Activated CD4-positive, alpha-beta memory T cell treated with anti-CD3 and anti-CD28 coated beads for 36 hours (primary cell): Measurements from ENCODE around the gene RIC3. TPM values are rescaled to one million over a fixed set of nuclear protein-coding genes. Genes with fewer than 3 reads are reported as not detected.

Source experiments
- CTCF ChIA-PET: fragments of 350-600 bp; sonication (Branson Sonifier 250); formaldehyde crosslinking; loops from one replicate; lab custom pipeline; 2021; ENCODE audit warnings: antibody characterized with exemption, inconsistent platforms; lab: Charles Lee
- POLR2A ChIA-PET: fragments of 350-600 bp; sonication (Branson Sonifier 250); formaldehyde crosslinking; loops from one replicate; lab custom pipeline; 2021; ENCODE audit warnings: antibody characterized with exemption; lab: Charles Lee
- DNase-seq: peaks from one replicate; pipeline ENCODE4 v3.0.0-alpha.2; 2020
- H3K27ac Mint-ChIP-seq: one replicate; pipeline ENCODE4 v1.8.0; 2021; ENCODE audit warnings: mixed read lengths
- H3K27me3 Mint-ChIP-seq: one replicate; pipeline ENCODE4 v1.8.0; 2021; ENCODE audit warnings: mixed read lengths
- H3K36me3 Mint-ChIP-seq: one replicate; pipeline ENCODE4 v1.8.0; 2021; ENCODE audit warnings: mixed read lengths
- H3K4me1 Mint-ChIP-seq: one replicate; pipeline ENCODE4 v1.8.0; 2021; ENCODE audit warnings: low read depth, mixed read lengths
- H3K4me3 Mint-ChIP-seq: one replicate; pipeline ENCODE4 v1.8.0; 2021; ENCODE audit warnings: mild to moderate bottlenecking, mixed read lengths
- H3K9me3 Mint-ChIP-seq: one replicate; pipeline ENCODE4 v1.8.0; 2021; ENCODE audit warnings: mixed read lengths
- intact Hi-C: fragments of 100-400 bp; cut with micrococcal nuclease; formaldehyde crosslinking; loops from one replicate; pipeline ENCODE4 v1.15.1; 2023
- total RNA-seq, 2 experiments: library from RNA; stranded (reverse); gene quantifications; one replicate each; pipeline ENCODE4 v1.2.3, GENCODE V29; 2021

The RIC3 gene
- total RNA-seq, 2 experiments from 2014 or later = 5.0 to 5.6 TPM

DNA sequence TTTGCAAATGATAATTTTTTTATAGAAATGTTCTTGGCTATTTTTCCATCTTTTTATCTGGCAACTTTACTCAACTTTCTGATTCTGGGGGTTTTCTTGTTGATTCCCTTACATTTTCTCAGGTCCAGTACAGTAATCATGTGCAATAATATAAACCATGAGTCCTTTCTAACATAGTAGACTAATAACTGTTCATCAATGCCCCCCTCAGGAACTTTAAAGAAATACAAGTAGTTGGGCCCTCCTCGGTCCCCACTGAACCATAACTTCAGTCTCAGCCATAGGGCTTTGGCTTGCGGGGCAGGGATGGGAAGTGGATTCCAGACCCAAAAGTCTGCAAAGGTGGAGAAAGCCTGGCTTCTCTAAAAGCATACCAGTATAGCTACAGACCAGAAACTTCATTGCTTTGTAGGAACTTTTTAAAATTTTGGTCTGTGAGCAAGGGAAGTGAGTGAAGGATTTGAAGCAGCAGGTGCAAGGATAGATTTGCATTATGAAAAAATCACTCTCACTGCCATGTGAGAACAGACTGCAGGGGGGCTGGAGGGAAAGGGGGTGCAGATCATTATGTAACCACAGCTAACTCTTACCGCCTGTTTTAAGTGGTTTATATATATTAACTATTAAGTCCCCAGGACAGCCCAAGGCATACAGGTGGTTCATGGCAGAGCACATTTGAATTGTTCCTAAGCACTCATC, 98.3 kb downstream of the RIC3 start:
- Mint-ChIP-seq H3K36me3 (no peaks in the 10 kb centered on the region), H3K27ac (no peak overlapping the region), H3K4me1 (peaks cover 4% of the 10 kb centered on the region), H3K4me3 (no peak overlapping the region), H3K9me3 (no peaks in the 10 kb centered on the region), H3K27me3 (peaks cover 10% of the 10 kb centered on the region)
- no peak for DNase-seq
- intact Hi-C loops = no loop called here
- POLR2A ChIA-PET = no interaction called here
- CTCF ChIA-PET = no interaction called here

DNA sequence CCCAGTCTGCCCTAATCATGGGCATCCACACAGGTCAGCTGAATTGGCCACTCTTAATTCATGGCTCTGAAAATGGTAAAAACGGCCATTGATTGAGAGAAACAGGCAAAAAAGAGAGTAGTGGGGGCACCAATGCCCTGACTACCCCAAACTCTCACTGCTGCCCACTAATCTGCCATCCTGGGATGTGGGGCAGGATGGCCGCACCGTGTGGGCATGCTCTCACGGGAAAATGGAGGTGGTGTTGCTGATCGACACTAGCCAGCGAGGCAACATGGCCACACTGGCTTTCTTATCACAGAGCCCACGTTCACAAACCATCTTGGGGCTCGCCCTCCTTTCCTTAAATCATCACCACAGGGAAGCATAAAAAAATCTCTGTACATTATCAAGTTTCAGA, 99.1 kb downstream of the RIC3 start:
- H3K4me3 Mint-ChIP-seq = no peak overlapping the region
- H3K36me3 Mint-ChIP-seq = no peaks in the 10 kb centered on the region
- no peaks in the 10 kb centered on the region for H3K4me1 Mint-ChIP-seq
- POLR2A ChIA-PET = no interaction called here
- H3K27me3 Mint-ChIP-seq = peaks cover 10% of the 10 kb centered on the region
- DNase-seq = no peak
- H3K9me3 Mint-ChIP-seq = no peaks in the 10 kb centered on the region
- intact Hi-C loops = no loop called here
- H3K27ac Mint-ChIP-seq = no peak overlapping the region
- CTCF ChIA-PET = no interaction called here

DNA sequence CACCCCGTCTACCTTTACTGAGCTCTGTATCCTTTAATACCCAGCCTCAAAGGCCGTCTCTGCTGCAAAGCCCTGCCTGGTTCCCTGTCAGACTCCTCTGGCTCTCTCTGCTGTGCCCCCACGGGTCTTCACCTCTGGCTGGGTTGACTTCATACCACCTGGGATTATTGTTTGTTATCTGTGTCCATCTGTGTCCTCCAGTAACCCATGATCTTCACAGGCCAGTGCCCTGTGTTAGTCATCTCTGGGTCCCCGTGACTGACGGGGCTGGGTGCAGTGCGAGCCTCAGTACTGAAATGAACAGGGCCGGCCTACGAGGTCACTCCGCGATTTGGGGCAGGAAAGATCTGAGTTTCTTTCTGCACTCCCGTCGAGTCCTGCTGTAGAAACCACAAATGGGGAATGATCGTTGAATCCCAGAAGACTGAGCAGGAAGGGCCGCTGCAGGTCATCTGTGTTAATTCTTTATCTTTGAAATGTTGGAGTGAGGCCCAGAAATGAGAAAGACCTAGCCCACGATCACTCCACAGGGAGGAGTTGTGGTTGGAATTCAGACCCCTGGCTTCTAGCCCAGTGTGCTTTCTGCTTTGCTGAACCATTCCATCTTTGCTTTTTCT, 100.1 kb downstream of the RIC3 start:
- Mint-ChIP-seq H3K27ac (no peak overlapping the region), H3K36me3 (no peaks in the 10 kb centered on the region), H3K9me3 (no peaks in the 10 kb centered on the region), H3K4me1 (no peaks in the 10 kb centered on the region), H3K4me3 (no peak overlapping the region), H3K27me3 (peaks cover 10% of the 10 kb centered on the region)
- ChIA-PET POLR2A (no interaction called here), CTCF (interaction anchor here (0.6 to 1.6 kb wide), 2 partner anchors 36 to 498 kb away, joined by 3 to 4 read pairs; no protein-coding TSS in a partner anchor)
- intact Hi-C loops = no loop called here
- DNase-seq = no peak

DNA sequence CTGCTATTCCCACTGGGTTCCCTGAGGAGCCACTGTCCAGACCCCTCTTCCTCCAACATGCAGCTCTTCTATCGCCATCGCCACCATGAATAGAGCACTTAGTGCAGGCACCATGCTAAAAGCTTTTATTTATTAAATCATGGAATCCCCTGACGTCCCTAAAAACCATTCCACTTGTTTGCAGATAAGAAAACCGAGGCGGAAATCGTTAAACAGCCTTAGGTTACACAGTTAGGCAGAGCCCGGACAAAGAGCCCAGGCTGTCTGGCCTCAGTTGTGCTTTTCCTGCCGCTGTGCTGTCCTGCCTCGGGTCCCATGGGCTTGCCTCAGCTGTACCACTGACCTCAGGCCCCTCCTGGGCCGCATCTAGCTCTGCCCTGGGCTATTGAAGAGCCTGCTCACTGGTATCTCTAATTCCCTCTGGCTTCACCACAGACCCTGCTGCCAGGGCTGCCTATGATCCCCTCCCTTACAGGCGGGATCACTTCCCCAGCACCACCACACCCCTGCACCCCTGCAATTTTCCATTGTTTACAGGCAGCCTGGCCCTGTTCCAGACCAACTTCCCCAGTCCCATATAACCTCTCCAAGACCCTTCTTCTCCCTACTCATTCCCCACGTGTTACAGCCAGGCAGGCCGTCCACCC, 100.8 kb downstream of the RIC3 start:
- Mint-ChIP-seq H3K27ac (no peak overlapping the region), H3K9me3 (no peaks in the 10 kb centered on the region), H3K27me3 (peaks cover 10% of the 10 kb centered on the region), H3K36me3 (no peaks in the 10 kb centered on the region), H3K4me3 (no peak overlapping the region), H3K4me1 (no peaks in the 10 kb centered on the region)
- CTCF ChIA-PET = interaction anchor here (0.6 to 2.3 kb wide), 4 partner anchors 32 to 499 kb away, joined by 3 to 10 read pairs (median 4); no protein-coding TSS in a partner anchor
- POLR2A ChIA-PET = no interaction called here
- intact Hi-C loops = no loop called here
- DNase-seq = no peak

DNA sequence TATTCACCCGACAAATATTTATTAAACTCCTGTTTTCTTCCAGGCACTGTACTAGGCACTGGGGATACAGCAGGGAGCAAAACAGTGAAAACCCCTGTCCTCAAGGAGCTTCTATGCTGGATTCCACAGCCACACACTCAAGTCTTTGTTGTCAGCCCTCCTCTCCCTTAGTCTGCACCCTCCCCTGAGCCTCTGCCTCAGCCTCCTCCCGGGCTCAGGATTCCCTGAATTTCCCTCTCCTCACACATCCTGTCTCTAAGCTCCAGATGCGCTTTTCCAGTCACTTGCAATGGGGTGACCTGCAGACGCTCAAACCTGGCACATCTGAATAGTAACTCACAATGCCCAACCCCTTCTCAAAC, 101.3 kb downstream of the RIC3 start:
- Mint-ChIP-seq H3K4me1 (no peaks in the 10 kb centered on the region), H3K27ac (no peak overlapping the region), H3K27me3 (peaks cover 10% of the 10 kb centered on the region), H3K36me3 (no peaks in the 10 kb centered on the region), H3K4me3 (no peak overlapping the region), H3K9me3 (no peaks in the 10 kb centered on the region)
- intact Hi-C loops = no loop called here
- ChIA-PET CTCF (interaction anchor here (1.3 to 2.3 kb wide), 4 partner anchors 32 to 61 kb away, joined by 3 to 10 read pairs (median 4); no protein-coding TSS in a partner anchor), POLR2A (no interaction called here)
- no peak for DNase-seq

DNA sequence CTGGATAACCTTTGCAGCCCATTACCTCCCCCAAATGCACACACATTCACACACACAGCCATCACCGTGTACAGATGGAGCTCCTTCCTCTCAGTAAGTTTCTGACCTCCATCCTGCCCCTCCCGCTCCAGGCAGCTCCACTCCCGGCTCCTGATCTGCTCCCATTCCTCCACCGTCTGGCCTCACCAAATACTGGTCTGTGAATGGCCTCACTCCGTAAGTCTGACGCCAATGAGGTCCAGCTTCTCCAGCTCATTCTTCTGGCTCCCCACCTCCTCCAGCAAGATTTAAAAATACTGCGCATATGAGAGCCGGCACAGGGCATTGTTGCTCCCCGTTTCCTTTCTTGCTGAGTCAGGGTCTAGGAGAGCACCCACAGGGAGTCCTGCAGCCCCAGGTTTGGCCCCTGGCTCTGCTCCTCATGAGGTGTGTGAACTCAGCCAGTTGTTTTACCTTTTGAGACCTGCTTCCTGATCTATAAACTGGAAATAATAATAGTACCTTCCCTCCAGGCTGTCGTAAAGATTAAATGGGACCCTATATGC, 101.8 kb downstream of the RIC3 start:
- intact Hi-C loops = no loop called here
- no peak overlapping the region for H3K4me3 Mint-ChIP-seq
- no peaks in the 10 kb centered on the region for H3K4me1 Mint-ChIP-seq
- POLR2A ChIA-PET = no interaction called here
- no peak for DNase-seq
- H3K9me3 Mint-ChIP-seq = no peaks in the 10 kb centered on the region
- no peaks in the 10 kb centered on the region for H3K36me3 Mint-ChIP-seq
- peaks cover 8% of the 10 kb centered on the region for H3K27me3 Mint-ChIP-seq
- CTCF ChIA-PET = interaction anchor here (1.3 to 2.3 kb wide), 4 partner anchors 32 to 60 kb away, joined by 3 to 10 read pairs (median 4); no protein-coding TSS in a partner anchor
- no peak overlapping the region for H3K27ac Mint-ChIP-seq

DNA sequence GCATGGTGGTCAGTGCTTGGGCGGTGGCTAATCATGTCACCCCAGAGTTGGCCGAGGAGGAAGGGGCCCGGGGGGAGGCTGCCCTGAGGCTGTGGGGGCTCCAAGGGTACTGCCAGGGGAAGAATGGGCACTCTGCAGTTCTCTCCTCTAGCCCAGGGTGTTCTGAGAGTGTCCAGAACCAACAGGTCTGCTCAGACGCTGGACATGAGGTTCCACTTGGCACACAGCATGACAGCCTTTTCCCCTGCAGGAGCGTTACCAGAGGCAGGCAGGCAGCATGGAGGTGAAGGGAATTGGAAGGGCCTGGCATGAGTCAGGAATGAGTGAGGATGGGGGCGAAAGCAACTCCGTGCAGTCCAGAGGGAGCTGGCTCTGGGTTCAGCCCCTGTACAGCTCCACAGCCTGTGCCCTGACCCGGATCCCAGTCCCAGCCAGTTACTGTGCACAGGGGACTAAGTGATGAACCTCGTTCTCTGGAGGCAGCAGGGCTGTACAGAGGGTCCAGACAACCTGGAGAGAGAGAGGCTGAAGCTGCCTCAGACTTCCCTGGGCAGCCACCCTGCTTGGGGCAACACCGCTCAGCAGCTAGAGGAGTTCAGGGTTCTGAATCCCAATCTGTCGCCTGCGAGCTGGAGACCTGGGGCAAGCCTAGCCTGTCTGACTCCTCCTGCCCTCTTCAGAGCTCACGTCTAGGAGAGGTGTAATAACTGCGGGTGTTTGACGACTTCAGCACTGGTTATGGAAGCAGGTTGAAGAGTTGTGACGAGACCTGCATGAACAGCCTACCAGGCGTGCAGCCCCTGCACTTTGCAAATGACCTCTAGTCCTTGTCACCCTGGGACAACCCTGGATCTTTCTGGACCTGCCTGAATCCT, 102.6 kb downstream of the RIC3 start:
- no peaks in the 10 kb centered on the region for H3K36me3 Mint-ChIP-seq
- H3K4me1 Mint-ChIP-seq = no peaks in the 10 kb centered on the region
- H3K27me3 Mint-ChIP-seq = peaks cover 6% of the 10 kb centered on the region
- ChIA-PET CTCF (interaction anchor here (1.3 to 2.3 kb wide), 4 partner anchors 31 to 60 kb away, joined by 3 to 10 read pairs (median 4); no protein-coding TSS in a partner anchor), POLR2A (no interaction called here)
- intact Hi-C loops = no loop called here
- H3K4me3 Mint-ChIP-seq = no peak overlapping the region
- no peak for DNase-seq
- H3K9me3 Mint-ChIP-seq = no peaks in the 10 kb centered on the region
- H3K27ac Mint-ChIP-seq = no peak overlapping the region

DNA sequence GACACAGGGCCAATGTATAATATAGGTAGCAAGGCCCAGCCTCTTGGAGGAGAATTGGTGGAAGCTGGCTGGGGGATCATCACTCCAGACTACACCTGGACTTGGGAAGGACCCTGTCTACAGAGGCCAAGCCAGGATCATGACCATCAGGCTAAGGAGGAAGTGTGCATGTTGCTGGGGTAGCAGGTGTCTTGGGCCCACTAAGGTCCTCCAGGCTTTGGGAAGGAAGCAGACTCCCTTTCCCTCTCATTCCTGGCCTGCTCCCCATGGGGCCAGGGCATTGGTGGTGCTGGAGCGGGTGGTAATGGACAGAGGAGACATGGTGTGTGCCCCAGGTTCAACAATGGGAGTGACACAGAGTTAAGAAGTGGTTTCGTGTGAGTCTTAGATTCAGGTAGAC, 103.8 kb downstream of the RIC3 start:
- no peak for DNase-seq
- Mint-ChIP-seq H3K4me3 (no peak overlapping the region), H3K4me1 (no peaks in the 10 kb centered on the region), H3K36me3 (no peaks in the 10 kb centered on the region), H3K9me3 (no peaks in the 10 kb centered on the region), H3K27ac (no peak overlapping the region), H3K27me3 (peaks cover 6% of the 10 kb centered on the region)
- intact Hi-C loops = no loop called here
- ChIA-PET CTCF (no interaction called here), POLR2A (no interaction called here)

DNA sequence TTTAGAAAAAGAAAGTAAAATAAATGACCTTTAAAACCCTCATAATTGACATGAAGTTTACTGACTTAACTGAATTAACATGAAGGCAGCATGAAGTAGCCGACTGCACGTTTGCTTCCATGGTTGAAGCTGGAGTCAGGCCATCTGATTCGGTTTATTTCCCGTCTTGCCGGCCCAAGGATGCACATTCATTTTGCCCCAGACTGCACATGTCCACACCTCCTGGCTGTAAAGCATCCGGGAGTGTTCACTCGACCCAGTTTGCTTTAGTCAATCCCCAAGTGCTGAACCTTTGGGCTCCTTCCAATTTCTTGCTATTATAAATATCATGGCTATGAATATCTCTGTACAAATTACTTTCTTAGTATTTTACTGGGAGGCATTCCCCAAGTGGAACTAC, 105.5 kb downstream of the RIC3 start:
- ChIA-PET POLR2A (no interaction called here), CTCF (interaction anchor here (1.0 kb wide), 1 partner anchor 28 kb away, joined by 4 read pairs; no protein-coding TSS in a partner anchor)
- peaks cover 2% of the 10 kb centered on the region for H3K27me3 Mint-ChIP-seq

DNA sequence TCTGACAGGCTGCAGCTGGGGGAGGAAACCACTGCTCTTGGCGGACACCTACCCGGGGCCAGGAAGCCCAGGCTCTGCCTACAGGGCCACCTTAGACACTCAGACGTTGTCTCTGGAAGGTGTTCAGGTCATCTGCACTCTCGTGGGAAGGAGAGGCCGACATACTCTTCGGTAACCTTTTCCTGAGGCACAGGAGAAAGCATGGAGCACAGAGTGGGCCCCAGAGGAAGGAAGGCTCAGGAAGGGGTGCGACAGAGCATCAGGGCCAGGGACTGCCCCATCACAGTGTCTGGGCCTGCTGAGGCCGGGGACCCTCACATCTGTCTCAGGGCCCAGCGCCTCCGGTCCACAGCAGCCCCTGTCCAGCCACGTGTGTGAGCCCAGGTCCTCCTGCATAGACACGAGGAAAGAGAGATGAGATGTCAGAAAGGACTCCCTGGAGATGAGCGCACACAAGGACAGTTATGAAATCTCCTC, 106.0 kb downstream of the RIC3 start:
- CTCF ChIA-PET = no interaction called here
- Mint-ChIP-seq H3K36me3 (no peaks in the 10 kb centered on the region), H3K4me3 (no peak overlapping the region), H3K4me1 (no peaks in the 10 kb centered on the region), H3K27ac (no peak overlapping the region), H3K9me3 (no peaks in the 10 kb centered on the region), H3K27me3 (no peaks in the 10 kb centered on the region)
- intact Hi-C loops = no loop called here
- POLR2A ChIA-PET = no interaction called here
- no peak for DNase-seq

More for the DNA sequence above, 105.5 kb downstream of the RIC3 start:
- Mint-ChIP-seq H3K4me3 (no peak overlapping the region), H3K9me3 (no peaks in the 10 kb centered on the region), H3K36me3 (no peaks in the 10 kb centered on the region), H3K4me1 (no peaks in the 10 kb centered on the region), H3K27ac (no peak overlapping the region)
- intact Hi-C loops = no loop called here
- DNase-seq = no peak

DNA sequence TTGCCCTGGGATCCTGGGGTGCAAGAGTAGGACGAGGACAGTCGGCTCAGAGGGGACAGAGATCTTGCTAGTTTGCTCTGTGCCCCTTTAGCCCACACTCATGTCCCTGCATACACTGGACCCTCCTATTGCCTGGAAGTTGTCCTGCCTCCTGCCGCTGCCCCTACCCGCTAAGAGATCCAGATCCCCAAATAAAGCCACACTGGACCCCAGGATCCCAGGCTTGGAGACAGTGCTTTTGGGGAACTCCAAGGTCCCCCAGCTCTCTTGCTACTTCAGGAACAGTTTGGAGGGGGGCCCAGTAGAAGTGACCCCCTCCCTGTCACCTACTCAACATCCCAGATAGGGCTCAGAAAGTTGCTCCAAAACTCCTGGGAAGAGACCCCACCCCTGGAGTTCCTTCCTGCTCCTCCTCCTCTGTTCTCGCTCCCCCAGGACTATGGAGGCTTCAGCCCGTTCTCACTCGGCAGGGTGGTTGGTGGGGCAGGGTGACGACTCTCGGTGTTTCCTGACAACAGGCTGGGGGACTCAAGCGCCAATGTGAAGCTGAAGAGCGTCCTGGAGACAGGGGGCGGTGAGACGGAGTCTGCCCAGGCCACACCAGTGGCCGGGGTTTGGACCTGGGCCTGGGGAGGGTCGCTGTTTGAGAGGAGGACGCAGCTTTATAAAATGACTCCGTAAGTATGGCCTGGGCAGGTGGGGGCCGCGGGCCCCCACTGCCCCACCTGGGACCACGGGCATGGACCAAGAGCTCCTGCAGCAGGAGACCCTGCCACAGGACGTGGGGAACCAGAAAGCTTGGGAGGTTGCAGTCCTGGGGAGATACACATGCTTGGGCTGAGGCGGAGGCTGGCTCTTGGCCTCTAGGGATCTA, 107.0 kb downstream of the RIC3 start:
- Mint-ChIP-seq H3K27me3 (no peaks in the 10 kb centered on the region), H3K4me1 (no peaks in the 10 kb centered on the region), H3K36me3 (no peaks in the 10 kb centered on the region), H3K27ac (no peak overlapping the region), H3K4me3 (no peak overlapping the region), H3K9me3 (no peaks in the 10 kb centered on the region)
- DNase-seq = no peak
- POLR2A ChIA-PET = no interaction called here
- CTCF ChIA-PET = no interaction called here
- intact Hi-C loops = no loop called here
